ENCODE data around the gene TMEM91.
"Not testable (repeated sequence)": the region's sequence is repeated elsewhere in the genome, so short reads cannot be mapped to it uniquely, and the experiment has no call there.

The TMEM91 gene

GRCh38 chr19:41372501-41372900 is 3.8 kb upstream of the TMEM91 start:
- Histone ChIP-seq H3K4me3 (ENCODE audit: low read length) (no peak overlapping the region), H2AFZ (ENCODE audit: low read length) (no peak overlapping the region), H3K9me3 (replicated peaks; ENCODE audit: insufficient read depth, low read length) (no peaks in the 10 kb centered on the region), H3K36me3 (replicated peaks; ENCODE audit: insufficient read depth, low read length) (no peaks in the 10 kb centered on the region), H3K27ac (ENCODE audit: low read length) (no peak overlapping the region), H3K27me3 (replicated peaks; ENCODE audit: insufficient read depth, low read length) (no peaks in the 10 kb centered on the region), H3F3A (ENCODE audit: insufficient read depth, low read length) (no peaks in the 10 kb centered on the region), H3K9ac (ENCODE audit: low read length) (no peak overlapping the region), H3K4me2 (ENCODE audit: low read depth, low read length) (no peak overlapping the region), H4K20me1 (ENCODE audit: insufficient read depth, low read length) (no peaks in the 10 kb centered on the region), H3K79me2 (ENCODE audit: low read length) (no peaks in the 10 kb centered on the region), H3K4me1 (ENCODE audit: low read length) (no peaks in the 10 kb centered on the region), H3K9me2 (replicated peaks; ENCODE audit: insufficient read depth, low read length) (no peaks in the 10 kb centered on the region)
- DNase-seq, result no peak
- TF ChIP-seq EZH2 (optimal IDR thresholded peaks at IDR 0.05; ENCODE audit: low read depth, low read length) (no peak), EZH2phosphoT487 (IDR thresholded peaks at IDR 0.05; ENCODE audit: low read length) (no peak), CTCF (IDR thresholded peaks at IDR 0.05; ENCODE audit: low read length) (no peak)

GRCh38 chr19:41373993-41374392 is 2.3 kb upstream of the TMEM91 start:
- no peak overlapping the region for H3K27ac ChIP-seq (ENCODE audit: low read length)
- no peak overlapping the region for H3K9ac ChIP-seq (ENCODE audit: low read length)
- H3K79me2 ChIP-seq (ENCODE audit: low read length), result no peaks in the 10 kb centered on the region
- no peaks in the 10 kb centered on the region for H3K27me3 ChIP-seq (replicated peaks; ENCODE audit: insufficient read depth, low read length)
- H3K4me2 ChIP-seq (ENCODE audit: low read depth, low read length), result no peak overlapping the region
- H3F3A ChIP-seq (ENCODE audit: insufficient read depth, low read length), result no peaks in the 10 kb centered on the region
- no peaks in the 10 kb centered on the region for H3K9me2 ChIP-seq (replicated peaks; ENCODE audit: insufficient read depth, low read length)
- no peaks in the 10 kb centered on the region for H3K9me3 ChIP-seq (replicated peaks; ENCODE audit: insufficient read depth, low read length)
- no peaks in the 10 kb centered on the region for H4K20me1 ChIP-seq (ENCODE audit: insufficient read depth, low read length)
- no peak overlapping the region for H3K4me3 ChIP-seq (ENCODE audit: low read length)
- no peaks in the 10 kb centered on the region for H3K36me3 ChIP-seq (replicated peaks; ENCODE audit: insufficient read depth, low read length)
- no peak overlapping the region for H2AFZ ChIP-seq (ENCODE audit: low read length)
- DNase-seq, result no peak
- no peak for TF ChIP-seq EZH2phosphoT487 (IDR thresholded peaks at IDR 0.05; ENCODE audit: low read length)
- no peak for TF ChIP-seq EZH2 (optimal IDR thresholded peaks at IDR 0.05; ENCODE audit: low read depth, low read length)
- TF ChIP-seq CTCF (IDR thresholded peaks at IDR 0.05; ENCODE audit: low read length), result no peak
- no peaks in the 10 kb centered on the region for H3K4me1 ChIP-seq (ENCODE audit: low read length)

- no peaks in the 10 kb centered on the region for H3K36me3 ChIP-seq (replicated peaks; ENCODE audit: insufficient read depth, low read length)
- no peak overlapping the region for H2AFZ ChIP-seq (ENCODE audit: low read length)
- H3K9ac ChIP-seq (ENCODE audit: low read length), result no peak overlapping the region
- H3K9me3 ChIP-seq (replicated peaks; ENCODE audit: insufficient read depth, low read length), result no peaks in the 10 kb centered on the region
- H3K4me2 ChIP-seq (ENCODE audit: low read depth, low read length), result no peak overlapping the region
- TF ChIP-seq EZH2 (optimal IDR thresholded peaks at IDR 0.05; ENCODE audit: low read depth, low read length), result no peak
- H3F3A ChIP-seq (ENCODE audit: insufficient read depth, low read length), result no peaks in the 10 kb centered on the region
- no peaks in the 10 kb centered on the region for H4K20me1 ChIP-seq (ENCODE audit: insufficient read depth, low read length)
- no peaks in the 10 kb centered on the region for H3K79me2 ChIP-seq (ENCODE audit: low read length)
- H3K4me3 ChIP-seq (ENCODE audit: low read length), result no peak overlapping the region
- H3K27ac ChIP-seq (ENCODE audit: low read length), result no peak overlapping the region
- no peaks in the 10 kb centered on the region for H3K27me3 ChIP-seq (replicated peaks; ENCODE audit: insufficient read depth, low read length)
- no peaks in the 10 kb centered on the region for H3K4me1 ChIP-seq (ENCODE audit: low read length)
- H3K9me2 ChIP-seq (replicated peaks; ENCODE audit: insufficient read depth, low read length), result no peaks in the 10 kb centered on the region
- DNase-seq, result no peak
Measured at GRCh38 chr19:41376998-41377365, 649 bp downstream of the TMEM91 start.

GRCh38 chr19:41377977-41378709 is 1.8 kb downstream of the TMEM91 start:
- H3K79me2 ChIP-seq (ENCODE audit: low read length), result no peaks in the 10 kb centered on the region
- H4K20me1 ChIP-seq (ENCODE audit: insufficient read depth, low read length), result no peaks in the 10 kb centered on the region
- no peak overlapping the region for H3K27ac ChIP-seq (ENCODE audit: low read length)
- no peaks in the 10 kb centered on the region for H3K9me3 ChIP-seq (replicated peaks; ENCODE audit: insufficient read depth, low read length)
- H3K9ac ChIP-seq (ENCODE audit: low read length), result no peak overlapping the region
- no peak overlapping the region for H3K4me3 ChIP-seq (ENCODE audit: low read length)
- no peak overlapping the region for H3K4me2 ChIP-seq (ENCODE audit: low read depth, low read length)
- no peaks in the 10 kb centered on the region for H3F3A ChIP-seq (ENCODE audit: insufficient read depth, low read length)
- TF ChIP-seq EZH2phosphoT487 (IDR thresholded peaks at IDR 0.05; ENCODE audit: low read length) (no peak), CTCF (IDR thresholded peaks at IDR 0.05; ENCODE audit: low read length) (no peak), EZH2 (optimal IDR thresholded peaks at IDR 0.05; ENCODE audit: low read depth, low read length) (no peak)
- no peaks in the 10 kb centered on the region for H3K9me2 ChIP-seq (replicated peaks; ENCODE audit: insufficient read depth, low read length)
- no peaks in the 10 kb centered on the region for H3K4me1 ChIP-seq (ENCODE audit: low read length)
- H2AFZ ChIP-seq (ENCODE audit: low read length), result no peak overlapping the region
- no peak for DNase-seq
- H3K27me3 ChIP-seq (replicated peaks; ENCODE audit: insufficient read depth, low read length), result no peaks in the 10 kb centered on the region
- H3K36me3 ChIP-seq (replicated peaks; ENCODE audit: insufficient read depth, low read length), result no peaks in the 10 kb centered on the region

GRCh38 chr19:41381536-41381935 is 5.2 kb downstream of the TMEM91 start:
- not testable (repeated sequence) for H4K20me1 ChIP-seq (ENCODE audit: insufficient read depth, low read length); H3K79me2 ChIP-seq (ENCODE audit: low read length); H3K27me3 ChIP-seq (replicated peaks; ENCODE audit: insufficient read depth, low read length); H3F3A ChIP-seq (ENCODE audit: insufficient read depth, low read length); H3K27ac ChIP-seq (ENCODE audit: low read length); H3K36me3 ChIP-seq (replicated peaks; ENCODE audit: insufficient read depth, low read length); H3K4me3 ChIP-seq (ENCODE audit: low read length); H3K9me3 ChIP-seq (replicated peaks; ENCODE audit: insufficient read depth, low read length); DNase-seq; H3K9me2 ChIP-seq (replicated peaks; ENCODE audit: insufficient read depth, low read length); H3K9ac ChIP-seq (ENCODE audit: low read length); H2AFZ ChIP-seq (ENCODE audit: low read length); H3K4me1 ChIP-seq (ENCODE audit: low read length); H3K4me2 ChIP-seq (ENCODE audit: low read depth, low read length)
